K562 (cell line): Measurements from ENCODE around the gene BZW2. TPM values are rescaled to one million over a fixed set of nuclear protein-coding genes. Genes with fewer than 3 reads are reported as not detected.

Experiments used
- CBFA2T3 ChIP-seq: fragments of 450-650 bp; IDR thresholded peaks from 2 replicates; pipeline ENCODE4 v1.6.1; 2017
- CC2D1A ChIP-seq: fragments of 450-650 bp; IDR thresholded peaks from 2 replicates; pipeline ENCODE4 v1.6.1; 2017; ENCODE audit warnings: mild to moderate bottlenecking
- GATA2 ChIP-seq: sonication (generic); formaldehyde crosslinking; IDR thresholded peaks from 2 replicates; pipeline ENCODE4 v1.4.0; 2020; ENCODE audit warnings: mild to moderate bottlenecking, missing genetic modification reagents
- PBX2 ChIP-seq, 2 experiments: IDR thresholded peaks in 1 of 2; conservative IDR thresholded peaks in 1 of 2; 2 replicates each; pipeline ENCODE4 v1.6.1; 2016; ENCODE audit warnings: low read depth in 2 of 2, mild to moderate bottlenecking in 1 of 2, missing compliant biosample characterization in 1 of 2, missing genetic modification characterization in 1 of 2, moderate library complexity in 1 of 2
- REST ChIP-seq, 2 experiments: fragments of 450-650 bp; formaldehyde crosslinking in 1 of 2; IDR thresholded peaks; 2 replicates each; pipeline versions ENCODE4 v1.4.0 to v1.6.1; 2014 to 2020; ENCODE audit warnings: mild to moderate bottlenecking in 2 of 2, borderline replicate concordance in 1 of 2, low read depth in 1 of 2
- VEZF1 ChIP-seq: fragments of 200-800 bp; sonication (Bioruptor generic); IDR thresholded peaks from 2 replicates; pipeline ENCODE4 v1.6.1; 2017; ENCODE audit warnings: missing genetic modification characterization, missing compliant biosample characterization
- ZNF24 ChIP-seq: fragments of 450-650 bp; IDR thresholded peaks from 2 replicates; pipeline ENCODE4 v1.6.1; 2016
- ZNF592 ChIP-seq: fragments of 450-650 bp; IDR thresholded peaks from 2 replicates; pipeline ENCODE4 v1.6.1; 2017; ENCODE audit warnings: antibody characterized with exemption, mild to moderate bottlenecking
- ZZZ3 ChIP-seq: fragments of 450-650 bp; IDR thresholded peaks from 2 replicates; pipeline ENCODE4 v1.6.1; 2016; ENCODE audit warnings: antibody characterized with exemption, mild to moderate bottlenecking, moderate library complexity
- polyA plus RNA-seq, 8 experiments: library from polyadenylated mRNA; depleted of rRNA in 4 of 8; stranded (reverse) in 5 of 8; unstranded in 3 of 8; fragments of >200 nt; fragmentation: Nextera tagmentation in 2 of 8; fragmentation: Illumina TruSeq in 1 of 8; extraction: Ambion mirVana in 2 of 8; extraction: Trizol in 1 of 8; gene quantifications; 2 replicates each; pipeline versions ENCODE4 v1.2.1 to v1.2.3, GENCODE V29; 2011 to 2014; ENCODE audit warnings: inconsistent platforms in 1 of 8, missing spikeins in 1 of 8
- total RNA-seq, 7 experiments: library from RNA; depleted of rRNA in 6 of 7; stranded (reverse); fragments of >200 nt in 6 of 7; fragmentation: Illumina TruSeq in 2 of 7; extraction: Trizol in 2 of 7; gene quantifications; 2 replicates each; pipeline versions ENCODE4 v1.2.1 to v1.2.3, GENCODE V29; 2011 to 2021; ENCODE audit warnings: low replicate concordance in 1 of 7

The BZW2 gene
- total and polyA plus RNA-seq, 9 of the 15 experiments (the other 6 are each of a cell fraction or from before 2014, with no cell fraction given): 140 to 316 (median 173) TPM

- TF ChIP-seq PBX2 (CRISPR knock-in tag; IDR thresholded peaks at IDR 0.05; ENCODE audit: low read depth) (no peak), PBX2 (tag; conservative IDR thresholded peaks at IDR 0.05; ENCODE audit: low read depth) (peak; percentile 88), CBFA2T3 (peak; percentile 98), ZZZ3 (no peak), GATA2 (CRISPR knock-in tag) (peak; percentile 82), ZNF24 (peak; percentile 63), VEZF1 (CRISPR knock-in tag) (peak; percentile 64), CC2D1A (peak; percentile 68; the same call in 1 of the 2 replicates), REST (IDR thresholded peaks at IDR 0.05; ENCODE audit: borderline replicate concordance) (peak; percentile 25; the same call in 1 of the 2 replicates), REST (CRISPR knock-in tag; IDR thresholded peaks at IDR 0.05; ENCODE audit: low read depth) (no peak), ZNF592 (peak; percentile 84)
Measured at GRCh38 chr7:16739863-16740622, 94.1 kb downstream of the BZW2 start (continued).
